GM18505 (cell line): ENCODE results near the gene COL9A2.

Experiments
- ATAC-seq: cut with Tn5 transposase; IDR thresholded peaks from one replicate; pipeline ENCODE4 v1.9.1; 2021; ENCODE audit not compliant: unreplicated experiment
- POLR2A ChIP-seq: IDR thresholded peaks from 4 replicates; pipeline ENCODE4 v1.6.1; 2011; ENCODE audit warnings: borderline replicate concordance; ENCODE audit not compliant: insufficient read depth, insufficient read length; ENCODE audit errors: extremely low read depth

The COL9A2 gene

DNA sequence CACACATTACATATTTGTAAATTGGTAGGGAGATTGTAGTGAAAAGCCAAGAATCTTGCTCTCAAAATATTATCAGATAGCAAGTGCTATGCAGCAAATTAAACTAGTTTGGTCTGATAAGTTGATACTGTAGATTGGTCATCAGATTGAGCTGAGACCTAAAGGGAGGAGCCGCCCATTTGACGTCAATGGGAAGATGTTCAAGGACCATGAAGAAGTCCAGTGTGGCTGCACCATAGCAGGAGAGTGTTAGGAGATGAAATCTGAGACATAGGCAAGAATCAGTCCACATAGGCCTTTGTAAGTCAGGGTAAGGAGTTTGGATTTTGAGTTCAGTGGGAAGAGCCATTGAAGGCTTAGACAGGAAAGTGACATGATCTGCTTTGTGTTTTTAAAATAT, 42.8 kb downstream of the COL9A2 start:
- no peak for ATAC-seq

DNA sequence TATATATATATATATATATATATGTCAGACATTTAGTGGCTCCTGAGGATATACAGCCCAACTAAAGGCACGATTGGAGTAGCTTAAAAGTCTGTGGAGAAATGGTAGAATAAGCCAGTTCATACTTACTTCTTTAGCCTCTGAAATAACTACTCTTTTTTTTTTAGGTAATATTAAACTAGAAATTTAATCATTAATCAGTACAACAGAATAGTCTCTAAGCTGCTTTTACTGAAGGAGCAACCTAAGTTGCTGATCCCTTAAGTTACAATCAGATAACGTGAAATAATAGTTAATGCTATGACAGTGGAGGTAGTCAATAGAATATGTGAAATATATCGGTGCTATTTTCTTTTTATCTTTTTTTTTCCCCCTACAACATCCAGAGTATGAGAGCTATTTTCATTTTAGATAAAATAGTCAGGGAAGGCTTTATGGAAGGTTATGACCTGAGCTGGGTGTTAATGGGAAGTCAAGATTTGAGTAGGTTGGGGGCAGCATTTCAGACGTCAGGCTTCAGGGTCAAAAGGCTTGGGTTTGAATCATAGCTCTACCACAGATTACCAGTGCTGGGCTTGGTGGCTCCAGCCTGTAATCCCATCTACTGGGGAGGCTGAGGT, 43.4 kb downstream of the COL9A2 start:
- TF ChIP-seq POLR2A, result no peak
- ATAC-seq, result no peak

More for the DNA sequence above, 42.8 kb downstream of the COL9A2 start:
- TF ChIP-seq POLR2A, result no peak

DNA sequence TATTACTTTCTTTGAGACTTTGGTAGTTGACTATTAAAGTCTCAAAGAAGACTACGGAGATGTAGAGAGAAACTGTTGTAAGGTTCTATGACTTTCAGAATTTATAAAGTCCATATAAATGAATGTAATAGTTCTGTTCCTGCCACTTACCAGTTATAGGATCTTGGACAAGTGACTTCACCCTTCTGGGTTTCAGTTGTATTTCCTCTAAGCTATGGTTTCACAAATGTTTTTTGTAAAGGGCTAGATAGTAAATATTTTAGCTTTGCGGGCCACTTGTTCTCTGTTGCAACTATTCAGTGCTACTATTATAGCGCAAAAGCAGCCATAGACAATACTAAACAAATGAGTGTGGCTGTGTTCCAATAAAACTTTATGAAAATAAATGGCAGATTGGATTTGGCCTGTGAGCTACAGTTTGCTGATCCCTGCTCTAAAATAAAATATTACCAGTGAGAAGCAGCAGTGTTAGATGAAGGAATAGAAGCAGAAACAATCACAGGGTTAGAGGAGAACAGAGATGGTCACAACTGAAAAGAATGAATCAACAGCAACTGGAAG, 44.4 kb downstream of the COL9A2 start:
- no peak for ATAC-seq
- no peak for TF ChIP-seq POLR2A

DNA sequence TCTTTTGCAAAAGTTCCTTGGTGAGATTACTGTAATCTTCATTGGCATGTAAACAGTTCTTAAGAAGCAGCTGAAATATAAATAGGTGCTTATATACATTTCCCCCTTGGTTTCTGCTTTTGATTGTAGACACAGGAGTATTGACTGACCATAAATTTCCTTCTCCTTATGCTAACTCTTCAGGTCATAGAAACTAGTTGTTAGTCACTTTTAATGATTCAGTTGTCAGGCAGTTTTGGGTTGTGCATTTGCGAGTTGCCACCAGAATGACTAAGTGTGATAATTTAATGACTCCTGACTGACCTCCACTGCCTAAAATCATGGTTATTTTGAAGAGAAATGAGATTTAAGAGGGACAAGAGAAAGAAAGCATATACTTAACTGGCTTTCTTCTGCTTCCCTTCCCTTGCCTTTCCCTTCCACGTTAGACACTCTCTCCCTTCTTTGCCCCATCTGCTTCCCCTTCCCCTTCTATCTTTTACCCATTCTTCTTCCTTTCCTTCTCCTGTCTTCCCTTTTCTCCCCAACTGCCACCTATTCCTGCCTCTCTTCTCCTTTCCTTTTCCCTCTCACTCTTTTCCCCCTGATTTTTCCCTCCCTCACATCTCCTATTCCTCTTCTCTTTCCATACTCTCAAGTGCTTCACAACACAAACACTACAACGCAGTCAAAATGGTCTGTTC, 46.8 kb downstream of the COL9A2 start:
- TF ChIP-seq POLR2A, result no peak
- ATAC-seq, result no peak

DNA sequence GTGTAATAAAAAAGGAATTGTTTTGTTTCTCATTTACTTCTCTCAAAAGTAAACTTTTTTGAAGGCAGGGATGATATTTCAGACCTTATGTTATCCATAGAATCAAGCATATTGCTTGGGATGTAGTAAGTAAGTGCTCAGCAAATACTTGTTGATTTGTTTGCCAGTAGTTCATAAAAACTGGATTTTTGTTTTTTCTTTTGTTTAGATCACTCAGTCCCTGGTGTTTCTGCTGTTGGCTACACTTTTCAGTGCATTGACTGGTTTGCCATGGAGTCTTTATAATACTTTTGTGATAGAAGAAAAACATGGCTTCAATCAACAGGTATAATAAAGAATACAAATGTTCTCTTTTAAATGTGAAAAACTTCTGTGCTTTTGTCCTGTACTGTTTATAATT, 48.9 kb downstream of the COL9A2 start:
- no peak for TF ChIP-seq POLR2A
- ATAC-seq, result no peak

DNA sequence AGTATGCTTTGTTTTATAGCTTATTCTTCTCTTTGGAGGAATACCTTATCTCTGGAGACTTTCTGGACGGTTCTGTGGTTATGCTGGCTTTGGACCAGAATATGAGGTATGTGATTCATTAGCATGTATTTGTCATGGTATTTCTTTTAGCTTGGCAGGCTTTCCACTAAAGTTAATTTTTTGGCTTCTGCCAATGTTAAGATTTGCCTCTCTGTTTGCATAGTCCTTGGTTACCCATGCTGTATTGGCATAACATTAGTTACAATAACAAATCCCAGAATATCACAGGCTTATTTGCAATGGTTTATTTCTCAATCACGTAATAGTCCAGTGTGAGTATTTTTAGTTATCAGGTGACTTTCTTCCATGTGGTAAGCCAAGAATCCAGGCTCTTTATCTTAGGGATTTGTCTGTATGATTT, 49.3 kb downstream of the COL9A2 start:
- ATAC-seq, result no peak
- TF ChIP-seq POLR2A, result no peak

DNA sequence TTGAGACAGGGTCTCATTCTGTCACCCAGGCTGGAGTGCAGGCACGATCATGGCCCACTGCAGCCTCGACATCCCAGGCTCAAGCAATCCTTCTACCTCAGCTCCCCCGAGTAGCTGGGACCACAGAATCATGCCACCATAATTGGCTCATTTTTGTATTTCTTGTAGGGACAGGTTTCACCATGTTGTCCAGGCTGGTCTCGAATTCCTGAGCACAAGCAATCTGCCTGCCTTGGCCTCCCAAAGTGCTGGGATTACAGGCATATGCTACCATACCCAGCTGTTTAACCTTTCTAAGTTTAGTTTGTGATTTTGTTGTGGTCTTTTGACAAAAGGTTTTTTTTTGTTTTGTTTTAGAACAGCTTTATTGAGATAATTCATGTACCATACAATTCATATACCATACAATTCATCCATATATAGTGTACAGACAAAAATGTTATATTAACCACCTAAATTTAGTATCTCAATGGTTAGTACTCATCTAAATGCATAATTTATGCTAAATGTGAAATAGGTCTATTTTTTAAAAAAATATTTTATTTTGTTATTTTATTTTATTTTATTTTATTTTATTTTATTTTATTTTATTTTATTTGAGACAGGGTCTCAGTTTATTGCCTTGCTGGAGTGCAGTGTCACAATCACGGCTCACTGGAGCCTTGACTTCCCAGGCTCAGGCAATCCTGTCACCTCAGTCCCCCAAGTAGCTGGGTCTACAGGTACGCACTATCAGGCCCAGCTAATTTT, 50.1 kb downstream of the COL9A2 start:
- no peak for ATAC-seq
- no peak for TF ChIP-seq POLR2A

DNA sequence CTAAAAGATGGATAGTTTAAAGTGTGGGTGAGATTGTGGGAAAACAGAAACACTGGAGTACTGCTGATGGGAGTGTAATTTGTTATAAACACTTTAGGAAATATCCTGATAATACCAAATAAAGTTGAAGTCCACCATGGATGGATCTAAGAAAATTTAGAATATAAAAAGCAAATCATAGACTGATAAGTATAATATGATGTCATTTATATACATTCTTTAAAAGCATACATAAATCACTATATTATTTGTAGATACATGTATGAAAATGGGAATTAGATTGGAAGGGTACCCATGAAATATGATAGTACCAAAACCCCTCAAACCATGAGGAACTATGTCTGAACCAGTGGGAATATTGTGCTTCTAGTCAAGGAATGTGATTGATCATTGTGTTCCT, 51.2 kb downstream of the COL9A2 start:
- ATAC-seq, result no peak
- no peak for TF ChIP-seq POLR2A

DNA sequence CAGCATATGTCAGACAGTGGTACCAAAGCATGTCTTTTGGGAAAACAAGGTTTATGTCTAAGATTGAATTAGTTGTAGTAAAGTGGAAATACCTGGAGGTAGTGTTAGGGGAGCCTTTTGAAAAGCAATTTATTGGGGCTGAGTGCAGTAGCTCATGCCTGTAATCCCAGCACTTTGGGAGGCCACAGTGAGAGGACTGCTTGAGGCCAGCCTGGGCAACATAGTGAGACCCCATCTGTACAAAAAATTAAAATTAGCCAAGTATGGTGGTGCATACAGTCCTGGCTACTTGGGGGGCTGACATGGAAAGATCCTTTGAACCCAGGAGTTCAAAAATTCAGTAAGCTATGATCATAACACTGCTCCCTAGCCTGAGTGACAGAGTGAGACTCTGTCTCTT, 51.8 kb downstream of the COL9A2 start:
- TF ChIP-seq POLR2A, result no peak
- ATAC-seq, result no peak

DNA sequence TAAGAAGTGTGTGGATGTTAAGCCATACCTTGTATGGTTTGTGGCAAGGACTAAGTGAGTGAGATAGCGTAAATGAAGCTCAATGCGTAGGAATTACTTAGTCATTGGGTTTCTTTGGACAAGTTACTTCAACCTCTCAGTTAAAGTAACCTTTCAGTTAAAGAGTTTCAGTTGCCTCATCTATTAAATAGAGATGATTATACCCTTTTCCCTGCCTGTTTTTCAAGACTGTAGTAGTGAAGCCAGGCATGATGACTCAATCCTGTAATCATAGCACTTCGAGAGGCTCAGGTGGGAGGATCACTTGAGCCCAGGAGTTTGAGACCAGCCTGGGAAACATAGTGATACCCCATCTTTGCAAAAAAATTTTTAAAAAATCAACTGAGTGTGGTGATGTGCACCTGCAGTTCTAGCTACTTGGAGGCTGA, 52.7 kb downstream of the COL9A2 start:
- ATAC-seq, result no peak
- TF ChIP-seq POLR2A, result no peak

DNA sequence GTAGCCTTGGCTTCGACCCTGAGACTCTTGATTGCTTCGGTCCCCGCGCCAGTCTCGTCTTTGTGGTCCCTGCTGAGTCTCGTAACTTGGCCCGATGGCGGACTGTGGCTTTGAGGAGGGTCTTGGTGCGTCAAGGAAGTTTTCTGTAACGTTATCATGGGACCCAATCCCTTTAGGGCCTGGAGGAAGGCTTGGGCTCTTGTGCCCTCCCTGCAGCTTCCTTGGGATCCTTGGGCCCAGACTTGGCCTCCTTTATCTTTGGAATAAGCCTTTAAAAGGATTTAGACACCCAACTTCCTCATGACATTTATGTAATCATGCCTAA, 58.7 kb downstream of the COL9A2 start:
- TF ChIP-seq POLR2A, result no peak
- no peak for ATAC-seq

DNA sequence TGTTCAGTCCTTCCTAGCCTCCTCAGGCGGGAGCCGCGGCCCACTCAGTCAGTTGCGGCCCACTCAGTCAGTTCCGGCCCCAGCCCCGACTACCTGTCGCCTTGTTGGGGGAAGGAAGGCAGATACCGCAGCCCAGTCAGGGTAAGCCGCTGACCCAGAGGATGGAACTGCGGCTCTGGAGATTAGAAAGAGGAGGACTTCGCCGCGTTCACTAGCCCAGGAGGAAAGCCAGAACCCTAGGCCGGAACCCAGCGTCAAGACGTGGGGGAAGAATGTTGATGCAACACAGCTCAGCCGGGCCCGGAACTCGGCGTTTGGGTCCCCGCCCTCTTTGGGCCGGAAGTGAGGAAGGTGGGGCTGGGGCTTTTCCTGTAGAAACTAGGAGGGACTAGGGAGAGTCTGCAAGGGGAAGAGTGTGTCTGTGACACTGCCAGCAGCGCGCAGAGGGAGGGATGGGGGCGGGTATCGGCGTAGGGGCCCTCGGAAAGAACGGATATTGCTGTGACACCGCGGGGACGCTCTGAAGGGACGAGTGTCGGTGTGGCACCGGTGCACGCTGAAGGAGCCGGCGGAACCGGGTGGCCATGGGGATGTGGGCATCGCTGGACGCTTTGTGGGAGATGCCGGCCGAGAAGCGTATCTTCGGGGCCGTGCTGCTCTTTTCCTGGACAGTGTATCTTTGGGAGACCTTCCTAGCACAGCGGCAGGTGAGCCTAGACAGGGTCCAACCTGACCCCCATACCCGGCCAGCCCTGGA, 59.2 kb downstream of the COL9A2 start, which contains the start of gene ZMPSTE24:
ZMPSTE24 (plus strand) TSS at position 549 of the 757 bp plus-strand sequence; CDS start at position 585, 36 bp downstream.
- TF ChIP-seq POLR2A, result peak; percentile 80
- ATAC-seq, result peak; percentile 87

DNA sequence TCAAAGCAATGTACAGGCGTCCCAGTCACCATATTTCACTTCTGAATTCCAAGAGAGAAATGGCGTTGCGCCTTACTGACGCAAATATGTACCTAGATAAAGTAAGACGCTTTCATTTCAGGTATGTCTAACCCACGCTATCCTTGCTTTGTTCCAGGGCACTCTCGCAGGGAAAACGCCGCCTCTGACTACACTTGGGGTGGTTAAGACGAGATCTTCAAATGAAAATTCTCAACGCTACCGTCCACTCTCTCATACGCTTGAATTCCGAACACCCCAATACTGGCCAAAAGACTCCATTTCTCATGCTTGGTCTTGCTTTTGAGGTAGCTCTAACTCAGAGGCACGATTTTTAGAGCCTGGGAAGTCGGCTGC, 59.8 kb downstream of the COL9A2 start:
- peak; percentile 6 for ATAC-seq
- TF ChIP-seq POLR2A, result no peak
